ENCODE data around the gene CTAGE6. TPM values are rescaled to one million over a fixed set of nuclear protein-coding genes. Genes with fewer than 3 reads are reported as not detected.
"Not testable (repeated sequence)": the region's sequence is repeated elsewhere in the genome, so short reads cannot be mapped to it uniquely, and the experiment has no call there.

Gene CTAGE6
- total and polyA plus RNA-seq, 2 donors from 2014 or later: 0.13 TPM; not detected in 1

GRCh38 chr7:143711727-143712324 lies 45.7 kb downstream of the CTAGE6 start:
- DNase-seq; intact Hi-C loops (cut with DNase I); H3K9me3 ChIP-seq (ENCODE audit: control insufficient read depth in 2 of 3, insufficient read depth in 1 of 3, low read length in 3 of 3); H3K4me1 ChIP-seq (ENCODE audit: control insufficient read depth in 2 of 3, insufficient read depth in 2 of 3, low read depth in 1 of 3, low read length in 3 of 3); H3K27ac ChIP-seq (ENCODE audit: low read depth in 2 of 2, low read length in 2 of 2); H3K9ac ChIP-seq (ENCODE audit: low read length in 3 of 3); H3K4me3 ChIP-seq (ENCODE audit: low read length in 3 of 3); H3K36me3 ChIP-seq (ENCODE audit: control insufficient read depth in 2 of 3, insufficient read depth in 3 of 3, low read length in 3 of 3); H3K27me3 ChIP-seq (ENCODE audit: control insufficient read depth, insufficient read depth, low read length); FAIRE-seq: not testable (repeated sequence)

GRCh38 chr7:143709895-143710294 lies 47.6 kb downstream of the CTAGE6 start:
- H3K4me3 ChIP-seq (ENCODE audit: low read length in 3 of 3); H3K36me3 ChIP-seq (ENCODE audit: control insufficient read depth in 2 of 3, insufficient read depth in 3 of 3, low read length in 3 of 3); H3K9me3 ChIP-seq (ENCODE audit: control insufficient read depth in 2 of 3, insufficient read depth in 1 of 3, low read length in 3 of 3); H3K4me1 ChIP-seq (ENCODE audit: control insufficient read depth in 2 of 3, insufficient read depth in 2 of 3, low read depth in 1 of 3, low read length in 3 of 3); H3K27me3 ChIP-seq (ENCODE audit: control insufficient read depth, insufficient read depth, low read length); H3K27ac ChIP-seq (ENCODE audit: low read depth in 2 of 2, low read length in 2 of 2); FAIRE-seq; H3K9ac ChIP-seq (ENCODE audit: low read length in 3 of 3); intact Hi-C loops (cut with DNase I); DNase-seq: not testable (repeated sequence)

Other genes starting within 250 kb of the CTAGE6 start
- gene CTAGE15, start 185.9 kb downstream of the CTAGE6 start, total RNA-seq: 2.2 TPM
- not detected for gene CTAGE15, start 185.9 kb downstream of the CTAGE6 start, polyA plus RNA-seq (ENCODE audit: insufficient read depth, low read depth, low replicate concordance)
- 4.2 TPM for gene TCAF2, start 136.7 kb downstream of the CTAGE6 start, total RNA-seq
- gene TCAF2, start 136.7 kb downstream of the CTAGE6 start, polyA plus RNA-seq (ENCODE audit: insufficient read depth, low read depth, low replicate concordance): 1.3 TPM
- gene TCAF1, start 144.5 kb upstream of the CTAGE6 start, total RNA-seq: 37.2 TPM
- 12.2 TPM for gene TCAF1, start 144.5 kb upstream of the CTAGE6 start, polyA plus RNA-seq (ENCODE audit: insufficient read depth, low read depth, low replicate concordance)
- not detected for gene OR2F2, start 177.5 kb upstream of the CTAGE6 start, total RNA-seq
- not detected for gene OR2F2, start 177.5 kb upstream of the CTAGE6 start, polyA plus RNA-seq (ENCODE audit: insufficient read depth, low read depth, low replicate concordance)
- gene OR2F1, start 197.1 kb upstream of the CTAGE6 start, total RNA-seq: not detected
- gene OR2F1, start 197.1 kb upstream of the CTAGE6 start, polyA plus RNA-seq (ENCODE audit: insufficient read depth, low read depth, low replicate concordance): not detected
- not detected for gene OR6B1, start 242.6 kb upstream of the CTAGE6 start, total RNA-seq
- not detected for gene OR6B1, start 242.6 kb upstream of the CTAGE6 start, polyA plus RNA-seq (ENCODE audit: insufficient read depth, low read depth, low replicate concordance)

All from kidney (tissue), 11 donors.